Measurements from ENCODE around the gene SLIRP.
"Not testable (repeated sequence)": the region's sequence is repeated elsewhere in the genome, so short reads cannot be mapped to it uniquely, and the experiment has no call there.

SLIRP gene

GRCh38 chr14:77707724-77708408 lies at the start of gene SLIRP, which contains the start of gene ALKBH1:
SLIRP (plus strand) TSS chr14:77708103; CDS start chr14:77708112, 9 bp downstream.
ALKBH1 (minus strand) TSS chr14:77708023; CDS start chr14:77708004, 19 bp downstream.
- peak; percentile 46 for DNase-seq

GRCh38 chr14:77659831-77660230 lies 48.1 kb upstream of the SLIRP start:
- DNase-seq = no peak

- DNase-seq = no peak
Measured at GRCh38 chr14:77660754-77661153, 47.1 kb upstream of the SLIRP start.

- not testable (repeated sequence) for DNase-seq
Measured at GRCh38 chr14:77661562-77661961, 46.3 kb upstream of the SLIRP start.

GRCh38 chr14:77663293-77663692 lies 44.6 kb upstream of the SLIRP start:
- no peak for DNase-seq

GRCh38 chr14:77667331-77667730 lies 40.6 kb upstream of the SLIRP start:
- no peak for DNase-seq

- DNase-seq = no peak
Measured at GRCh38 chr14:77673193-77673592, 34.7 kb upstream of the SLIRP start.

- no peak for DNase-seq
Measured at GRCh38 chr14:77674931-77675330, 33.0 kb upstream of the SLIRP start.

- DNase-seq = no peak
Measured at GRCh38 chr14:77681196-77682157, 26.4 kb upstream of the SLIRP start.

- DNase-seq = no peak
Measured at GRCh38 chr14:77682158-77682553, 25.7 kb upstream of the SLIRP start.

GRCh38 chr14:77691259-77691658 lies 16.6 kb upstream of the SLIRP start:
- DNase-seq = no peak

GRCh38 chr14:77707355-77707723 lies 564 bp upstream of the SLIRP start:
- DNase-seq = no peak

- no peak for DNase-seq
Measured at GRCh38 chr14:77708749-77709148, 846 bp downstream of the SLIRP start.

- no peak for DNase-seq
Measured at GRCh38 chr14:77709412-77709811, 1.5 kb downstream of the SLIRP start.

GRCh38 chr14:77710364-77710763 lies 2.5 kb downstream of the SLIRP start:
- no peak for DNase-seq

- DNase-seq = no peak
Measured at GRCh38 chr14:77714926-77715325, 7.0 kb downstream of the SLIRP start.

- DNase-seq = no peak
Measured at GRCh38 chr14:77717608-77718305, 9.9 kb downstream of the SLIRP start.

- no peak for DNase-seq
Measured at GRCh38 chr14:77721437-77721836, 13.5 kb downstream of the SLIRP start.

- DNase-seq = no peak
Measured at GRCh38 chr14:77722301-77722700, 14.4 kb downstream of the SLIRP start.

GRCh38 chr14:77730976-77731497 lies 23.1 kb downstream of the SLIRP start:
- no peak for DNase-seq

GRCh38 chr14:77738559-77739250 lies 30.8 kb downstream of the SLIRP start:
- no peak for DNase-seq

GRCh38 chr14:77741438-77741837 lies 33.5 kb downstream of the SLIRP start:
- DNase-seq = no peak
